ENCODE measurements around the gene TMEM198.

Gene TMEM198

GRCh38 chr2:219567131-219567530 lies 23.3 kb downstream of the TMEM198 start:
- no peak for DNase-seq (ENCODE audit: low read depth)
- TF ChIP-seq CTCF (conservative IDR thresholded peaks at IDR 0.05; ENCODE audit: control insufficient read depth, insufficient read depth, low read depth, low read length) = no peak
- no peak overlapping the region for H3K4me3 ChIP-seq (ENCODE audit: control insufficient read depth, low read depth, low read length)

- H3K4me3 ChIP-seq (ENCODE audit: control insufficient read depth, low read depth, low read length) = no peak overlapping the region
- DNase-seq (ENCODE audit: low read depth) = no peak
- TF ChIP-seq CTCF (conservative IDR thresholded peaks at IDR 0.05; ENCODE audit: control insufficient read depth, insufficient read depth, low read depth, low read length) = no peak
These were observed 24.0 kb downstream of the TMEM198 start for GRCh38 chr2:219567791-219568361.

DNA sequence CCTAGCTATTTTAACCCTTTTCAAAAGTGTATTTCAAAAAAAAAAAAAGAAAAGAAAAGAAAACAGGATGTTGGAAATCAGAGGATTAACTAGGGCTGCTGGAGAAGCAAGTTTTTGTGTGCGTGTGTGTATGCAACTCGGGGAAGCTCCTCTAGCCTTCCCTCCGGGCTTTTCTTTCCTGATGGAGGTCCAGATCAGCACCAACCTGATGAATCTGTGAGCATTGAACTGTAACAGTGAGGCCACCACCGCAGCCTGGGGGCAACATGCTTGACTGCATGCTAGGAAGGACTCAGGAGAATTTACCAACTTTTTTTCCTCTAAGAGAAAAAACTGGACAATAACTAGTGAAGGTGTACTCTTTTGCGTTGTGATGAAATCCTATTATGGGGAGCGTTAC lies 25.2 kb downstream of the TMEM198 start:
- TF ChIP-seq CTCF (conservative IDR thresholded peaks at IDR 0.05; ENCODE audit: control insufficient read depth, insufficient read depth, low read depth, low read length) = no peak
- H3K4me3 ChIP-seq (ENCODE audit: control insufficient read depth, low read depth, low read length) = no peak overlapping the region
- no peak for DNase-seq (ENCODE audit: low read depth)

DNA sequence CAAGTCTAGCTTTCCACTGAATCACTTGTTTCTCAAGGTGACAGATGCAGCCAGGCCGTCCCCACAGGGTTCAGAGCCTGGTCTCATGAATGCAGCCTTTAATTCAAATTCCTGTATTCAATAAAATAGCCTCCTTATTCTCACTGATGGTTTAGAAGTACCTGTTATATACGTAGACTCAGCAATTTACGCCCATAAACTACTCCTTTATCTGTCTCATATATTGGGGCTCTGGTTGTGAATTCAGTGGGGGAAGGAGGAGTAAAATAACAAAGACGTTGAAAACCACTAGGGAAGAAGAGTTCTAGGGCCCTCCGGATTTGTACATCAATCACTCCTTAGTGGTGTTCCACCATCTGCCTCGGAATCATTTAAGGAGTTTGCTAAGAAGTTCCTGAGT lies 25.8 kb downstream of the TMEM198 start:
- no peak for DNase-seq (ENCODE audit: low read depth)
- TF ChIP-seq CTCF (conservative IDR thresholded peaks at IDR 0.05; ENCODE audit: control insufficient read depth, insufficient read depth, low read depth, low read length) = no peak
- H3K4me3 ChIP-seq (ENCODE audit: control insufficient read depth, low read depth, low read length) = no peak overlapping the region

GRCh38 chr2:219570194-219570923 lies 26.5 kb downstream of the TMEM198 start:
- peak overlapping the region; percentile 53 for H3K4me3 ChIP-seq (ENCODE audit: control insufficient read depth, low read depth, low read length)
- no peak for TF ChIP-seq CTCF (conservative IDR thresholded peaks at IDR 0.05; ENCODE audit: control insufficient read depth, insufficient read depth, low read depth, low read length)
- DNase-seq (ENCODE audit: low read depth) = peak; percentile 14

DNA sequence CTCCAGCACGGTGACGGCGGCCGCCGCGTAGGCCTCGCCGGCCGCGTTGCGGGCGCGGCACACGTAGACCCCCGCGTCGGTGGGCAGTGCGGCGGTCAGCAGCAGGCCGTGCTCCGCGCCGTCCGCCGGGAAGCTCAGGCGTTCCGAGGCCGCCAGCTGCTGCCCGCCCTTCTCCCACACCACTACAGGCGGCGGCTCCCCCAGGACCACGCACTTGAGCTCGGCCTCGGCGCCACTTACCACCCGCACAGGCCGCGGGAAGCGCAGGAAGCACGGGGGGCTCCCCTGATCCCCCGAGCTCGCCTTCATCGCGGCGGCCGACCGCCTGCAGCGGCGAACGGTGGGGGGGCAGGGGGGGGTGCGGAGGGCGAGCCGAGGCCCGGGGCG lies 27.1 kb downstream of the TMEM198 start:
- no peak for DNase-seq (ENCODE audit: low read depth)
- peak overlapping the region; percentile 53 for H3K4me3 ChIP-seq (ENCODE audit: control insufficient read depth, low read depth, low read length)
- no peak for TF ChIP-seq CTCF (conservative IDR thresholded peaks at IDR 0.05; ENCODE audit: control insufficient read depth, insufficient read depth, low read depth, low read length)

Data from fibroblast of mammary gland (primary cell).